ENCODE data around the gene EWSR1.

DNA sequence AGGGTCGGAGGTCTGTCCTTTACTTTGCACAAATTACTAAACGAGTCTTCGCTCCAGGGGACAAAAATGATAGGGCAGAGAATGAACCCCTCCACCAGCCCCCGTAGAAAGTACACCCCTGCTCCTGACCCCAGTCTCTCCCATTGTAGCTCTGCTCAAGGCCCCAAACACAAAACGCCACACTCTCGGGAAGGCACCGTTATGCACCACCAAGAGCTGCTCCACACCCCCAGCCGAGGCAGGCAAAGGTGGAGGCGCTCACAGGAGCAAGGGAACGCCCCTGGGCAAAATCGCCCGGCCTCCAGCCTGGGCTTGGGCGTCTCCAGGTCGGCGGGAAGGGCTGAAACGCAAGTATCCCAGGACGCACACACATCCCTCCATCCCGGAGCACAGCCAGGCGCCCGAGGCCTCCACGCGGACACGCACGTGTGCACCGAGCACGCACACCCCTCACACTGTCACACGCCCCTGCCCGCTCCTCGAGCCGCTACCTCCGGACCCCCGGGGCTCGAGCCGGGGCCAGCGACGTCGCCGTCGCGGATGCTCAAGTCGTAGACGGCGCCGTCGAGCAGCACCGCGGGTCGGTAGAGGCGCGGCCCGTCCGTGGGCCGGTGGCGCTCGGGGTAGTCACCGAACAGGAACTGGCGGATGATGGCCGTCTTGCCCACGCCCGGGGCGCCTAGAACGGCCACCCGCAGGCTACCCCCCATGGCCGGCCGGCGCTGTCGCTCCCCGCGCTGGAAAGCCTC, 46.6 kb downstream of the EWSR1 start:
- TF ChIP-seq, protein P1, sequence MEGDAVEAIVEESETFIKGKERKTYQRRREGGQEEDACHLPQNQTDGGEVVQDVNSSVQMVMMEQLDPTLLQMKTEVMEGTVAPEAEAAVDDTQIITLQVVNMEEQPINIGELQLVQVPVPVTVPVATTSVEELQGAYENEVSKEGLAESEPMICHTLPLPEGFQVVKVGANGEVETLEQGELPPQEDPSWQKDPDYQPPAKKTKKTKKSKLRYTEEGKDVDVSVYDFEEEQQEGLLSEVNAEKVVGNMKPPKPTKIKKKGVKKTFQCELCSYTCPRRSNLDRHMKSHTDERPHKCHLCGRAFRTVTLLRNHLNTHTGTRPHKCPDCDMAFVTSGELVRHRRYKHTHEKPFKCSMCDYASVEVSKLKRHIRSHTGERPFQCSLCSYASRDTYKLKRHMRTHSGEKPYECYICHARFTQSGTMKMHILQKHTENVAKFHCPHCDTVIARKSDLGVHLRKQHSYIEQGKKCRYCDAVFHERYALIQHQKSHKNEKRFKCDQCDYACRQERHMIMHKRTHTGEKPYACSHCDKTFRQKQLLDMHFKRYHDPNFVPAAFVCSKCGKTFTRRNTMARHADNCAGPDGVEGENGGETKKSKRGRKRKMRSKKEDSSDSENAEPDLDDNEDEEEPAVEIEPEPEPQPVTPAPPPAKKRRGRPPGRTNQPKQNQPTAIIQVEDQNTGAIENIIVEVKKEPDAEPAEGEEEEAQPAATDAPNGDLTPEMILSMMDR (IDR thresholded peaks at IDR 0.05) = no peak
- no peak for TF ChIP-seq POLR2A (IDR thresholded peaks at IDR 0.05)
